H1 (cell line): ENCODE data around the gene ARID4B. TPM values are rescaled to one million over a fixed set of nuclear protein-coding genes. Genes with fewer than 3 reads are reported as not detected.

Experiments
- CTCF ChIA-PET: fragments of 300-600 bp; sonication (Branson Sonifier 250); formaldehyde crosslinking; loops from one replicate; lab custom pipeline; 2021; ENCODE audit not compliant: partially characterized antibody; lab: Charles Lee
- POLR2A ChIA-PET: fragments of 300-600 bp; sonication (Branson Sonifier 250); formaldehyde crosslinking; loops from one replicate; lab custom pipeline; 2021; ENCODE audit warnings: inconsistent platforms; ENCODE audit not compliant: partially characterized antibody; lab: Charles Lee
- DNase-seq, 2 experiments: peaks; one replicate each; pipeline versions ENCODE4 v3.0.0 to v3.0.0-alpha.2; 2010 to 2022; ENCODE audit warnings: low spot score in 2 of 2, low read depth in 1 of 2, mixed read lengths in 1 of 2
- FAIRE-seq: peaks from 2 replicates; lab custom pipeline; 2011; peaks lifted over from hg19 to GRCh38; lab: Jason Lieb, UNC
- H2AFZ ChIP-seq: 2 replicates; pipeline ENCODE4 v1.8.1; 2012; ENCODE audit warnings: low read length, inconsistent platforms
- H2AK5ac ChIP-seq: 2 replicates; pipeline ENCODE4 v1.6.1; 2013; ENCODE audit warnings: low read depth, low read length
- H2BK120ac ChIP-seq: replicated peaks from 2 replicates; pipeline ENCODE3; 2013; ENCODE audit warnings: low read depth, low read length, inconsistent platforms
- H2BK12ac ChIP-seq: 2 replicates; pipeline ENCODE4 v1.6.1; 2013; ENCODE audit warnings: low read depth, low read length
- H2BK15ac ChIP-seq: 2 replicates; pipeline ENCODE4 v1.6.1; 2013; ENCODE audit warnings: low read length
- H2BK20ac ChIP-seq: 2 replicates; pipeline ENCODE4 v1.6.1; 2013; ENCODE audit warnings: low read length
- H2BK5ac ChIP-seq: 2 replicates; pipeline ENCODE4 v1.6.1; 2013; ENCODE audit warnings: low read depth, low read length
- H3K14ac ChIP-seq: 2 replicates; pipeline ENCODE4 v1.6.1; 2013; ENCODE audit warnings: inconsistent platforms; ENCODE audit not compliant: insufficient read length
- H3K18ac ChIP-seq: 2 replicates; pipeline ENCODE4 v1.6.1; 2013; ENCODE audit warnings: low read length; ENCODE audit errors: extremely low read depth
- H3K23ac ChIP-seq: 2 replicates; pipeline ENCODE4 v1.6.1; 2013; ENCODE audit warnings: inconsistent platforms; ENCODE audit not compliant: insufficient read length
- H3K23me2 ChIP-seq: 2 replicates; pipeline ENCODE4 v1.6.1; 2013; ENCODE audit warnings: low read depth, low read length
- H3K27ac ChIP-seq: 2 replicates; pipeline ENCODE4 v1.6.1; 2011; ENCODE audit warnings: low read depth, low read length, inconsistent platforms
- H3K27me3 ChIP-seq, 4 experiments: replicated peaks in 1 of 4; 1 replicate in 1 of 4; 2 replicates in 3 of 4; pipeline versions ENCODE4 v1.6.1 to v1.8.1; 2011 to 2013; ENCODE audit warnings: low read length in 3 of 4, mild to moderate bottlenecking in 3 of 4, inconsistent platforms in 2 of 4, mixed read lengths in 2 of 4, moderate library complexity in 1 of 4; ENCODE audit not compliant: control insufficient read depth in 3 of 4, insufficient read depth in 3 of 4; ENCODE audit errors: extremely low read depth in 1 of 4
- H3K36me3 ChIP-seq, 4 experiments: 2 replicates each; pipeline versions ENCODE4 v1.6.1 to v1.8.1; 2011 to 2013; ENCODE audit warnings: mild to moderate bottlenecking in 4 of 4, low read length in 3 of 4, moderate library complexity in 2 of 4, control low read depth in 1 of 4, inconsistent platforms in 1 of 4; ENCODE audit not compliant: insufficient read depth in 4 of 4, control insufficient read depth in 2 of 4
- H3K4ac ChIP-seq: replicated peaks from 2 replicates; pipeline ENCODE3; 2013; ENCODE audit warnings: low read length, low read depth, mixed read lengths, inconsistent platforms; ENCODE audit not compliant: insufficient read length
- H3K4me1 ChIP-seq, 4 experiments: replicated peaks in 1 of 4; 1 replicate in 1 of 4; 2 replicates in 3 of 4; pipeline versions ENCODE4 v1.6.1 to v1.8.1; 2011 to 2013; ENCODE audit warnings: low read length in 3 of 4, inconsistent platforms in 2 of 4, mixed read lengths in 1 of 4; ENCODE audit not compliant: insufficient read depth in 4 of 4, control insufficient read depth in 3 of 4
- H3K4me2 ChIP-seq, 2 experiments: 2 replicates each; pipeline versions ENCODE4 v1.6.1 to v1.8.1; 2011 to 2013; ENCODE audit warnings: low read depth in 2 of 2, low read length in 2 of 2, control low read depth in 1 of 2, inconsistent platforms in 1 of 2, mild to moderate bottlenecking in 1 of 2; ENCODE audit not compliant: insufficient read depth in 1 of 2
- H3K4me3 ChIP-seq, 4 experiments: fragments of 200-600, 300-600 bp in 1 of 4; sonication (generic), shearing (Covaris generic), sonication (Bioruptor Twin) in 1 of 4; 2 replicates each; pipeline versions ENCODE4 v1.5.1 to v1.8.1; 2011 to 2016; ENCODE audit warnings: low read length in 4 of 4, low read depth in 3 of 4, control low read depth in 2 of 4, inconsistent platforms in 2 of 4, mild to moderate bottlenecking in 2 of 4, mixed read lengths in 1 of 4, moderate library complexity in 1 of 4; ENCODE audit not compliant: insufficient read depth in 2 of 4; ENCODE audit errors: extremely low read depth in 1 of 4
- H3K56ac ChIP-seq: replicated peaks from 2 replicates; pipeline ENCODE3; 2013; ENCODE audit warnings: low read depth, mild to moderate bottlenecking, mixed read lengths, low read length, inconsistent platforms; ENCODE audit not compliant: insufficient read length
- H3K79me1 ChIP-seq: 2 replicates; pipeline ENCODE4 v1.6.1; 2013; ENCODE audit warnings: low read depth, low read length, control low read depth
- H3K79me2 ChIP-seq, 2 experiments: 2 replicates each; pipeline versions ENCODE4 v1.6.1 to v1.8.1; 2012 to 2013; ENCODE audit warnings: low read length in 2 of 2, mild to moderate bottlenecking in 2 of 2, inconsistent platforms in 1 of 2; ENCODE audit not compliant: insufficient read depth in 2 of 2, control insufficient read depth in 1 of 2
- H3K9ac ChIP-seq, 4 experiments: replicated peaks in 1 of 4; 1 replicate in 1 of 4; 2 replicates in 3 of 4; pipeline versions ENCODE4 v1.6.1 to v1.8.1; 2011 to 2013; ENCODE audit warnings: low read depth in 3 of 4, low read length in 3 of 4, control low read depth in 2 of 4, mild to moderate bottlenecking in 2 of 4, moderate library complexity in 2 of 4, inconsistent platforms in 1 of 4; ENCODE audit errors: extremely low read depth in 1 of 4
- H3K9me3 ChIP-seq, 2 experiments: 2 replicates each; pipeline versions ENCODE4 v1.6.1 to v1.8.1; 2012 to 2013; ENCODE audit warnings: mild to moderate bottlenecking in 2 of 2, moderate library complexity in 2 of 2, control low read depth in 1 of 2, inconsistent platforms in 1 of 2, low read depth in 1 of 2, low read length in 1 of 2, mixed read lengths in 1 of 2; ENCODE audit not compliant: insufficient read depth in 2 of 2
- H4K20me1 ChIP-seq, 2 experiments: replicated peaks in 1 of 2; 2 replicates each; pipeline versions ENCODE3 to v1.8.1; 2011 to 2013; ENCODE audit warnings: inconsistent platforms in 2 of 2, low read length in 2 of 2, mild to moderate bottlenecking in 1 of 2; ENCODE audit not compliant: insufficient read depth in 2 of 2, control insufficient read depth in 1 of 2
- H4K5ac ChIP-seq: 2 replicates; pipeline ENCODE4 v1.6.1; 2013; ENCODE audit warnings: low read length, low read depth, mixed read lengths, inconsistent platforms; ENCODE audit not compliant: insufficient read length
- H4K8ac ChIP-seq: 2 replicates; pipeline ENCODE4 v1.8.0; 2013; ENCODE audit warnings: mild to moderate bottlenecking, moderate library complexity, low read length, inconsistent platforms; ENCODE audit not compliant: insufficient read depth; ENCODE audit errors: extremely low read depth
- H4K91ac ChIP-seq: replicated peaks from 2 replicates; pipeline ENCODE3; 2013; ENCODE audit warnings: low read length, mixed read lengths, inconsistent platforms; ENCODE audit not compliant: insufficient read length
- CHD1 ChIP-seq: IDR thresholded peaks from 2 replicates; pipeline ENCODE4 v1.6.1; 2012; ENCODE audit warnings: low read depth, low read length, improper control_type of control experiment
- JUN ChIP-seq: IDR thresholded peaks from 2 replicates; pipeline ENCODE4 v1.6.1; 2011; ENCODE audit warnings: low read depth, mild to moderate bottlenecking, improper control_type of control experiment, low read length
- POLR2AphosphoS5 ChIP-seq: IDR thresholded peaks from 2 replicates; pipeline ENCODE4 v1.6.1; 2011; ENCODE audit warnings: low read depth, low read length
- RXRA ChIP-seq: IDR thresholded peaks from 2 replicates; pipeline ENCODE4 v1.6.1; 2011; ENCODE audit warnings: low read depth, mild to moderate bottlenecking, low read length, moderate library complexity; ENCODE audit not compliant: insufficient read depth
- WGBS, 2 experiments: shearing (Covaris generic) in 1 of 2; methylation state at CpG; one replicate each; pipeline versions ENCODE4 v1.1.6 to v1.1.7; 2013 to 2015; ENCODE audit warnings: low lambda C conversion rate in 2 of 2, mixed read lengths in 2 of 2, inconsistent platforms in 1 of 2, low coverage in 1 of 2, missing lambda C conversion rate in 1 of 2; ENCODE audit not compliant: insufficient replicate concordance in 2 of 2, insufficient coverage in 1 of 2, insufficient read length in 1 of 2; ENCODE audit errors: extremely low coverage in 1 of 2, missing lambda C conversion rate in 1 of 2; 5-methylcytosine and 5-hydroxymethylcytosine counted together
- polyA plus RNA-seq, 7 experiments: library from polyadenylated mRNA; depleted of rRNA in 3 of 7; stranded (reverse) in 5 of 7; unstranded in 2 of 7; fragments of >200 nt in 5 of 7; fragments of 200-250 nt in 2 of 7; gene quantifications; 1 replicate in 5 of 7; 2 replicates in 1 of 7; 4 replicates in 1 of 7; pipeline versions ENCODE4 v1.2.1 to v1.2.3, GENCODE V29; 2011 to 2013; ENCODE audit warnings: missing spikeins in 2 of 7, mixed read lengths in 2 of 7
- total RNA-seq: library from RNA; stranded (reverse); fragmentation: NEBNext Ultra II Directional; extraction: Animal tissue kit (Norgen Biotek cat#: 25700); gene quantifications from 2 replicates; pipeline ENCODE4 v1.2.1, GENCODE V29; 2021

Gene ARID4B
- total and polyA plus RNA-seq, 2 of the 8 experiments (the other 6 are each of a cell fraction or from before 2014, with no cell fraction given) = 5.1 to 28.8 TPM

- H2AFZ ChIP-seq = no peak overlapping the region
- H3K4me3 ChIP-seq = peak overlapping the region; percentile 61 to 86 (median 70); a peak in 6 of 8 replicates
- no peaks in the 10 kb centered on the region for H3K36me3 ChIP-seq
- 84% methylated on average over 5 of the region's 5 CpGs; no CpG with 5 or more reads in 1 of the 2 experiments for WGBS, 2 experiments
- H4K20me1 ChIP-seq = no peaks in the 10 kb centered on the region
- H3K23me2 ChIP-seq = no peaks in the 10 kb centered on the region
- H3K79me2 ChIP-seq = peaks cover 0 to 28% of the 10 kb centered on the region in 2 experiments; a peak in 2 of 4 replicates
- H2BK5ac ChIP-seq = no peak overlapping the region
- H2BK120ac ChIP-seq = no peak overlapping the region
- H2BK12ac ChIP-seq = no peak overlapping the region
- no peak overlapping the region for H2BK20ac ChIP-seq
- no peak overlapping the region for H3K14ac ChIP-seq
- no peaks in the 10 kb centered on the region for H3K4me1 ChIP-seq
- no peak overlapping the region for H3K9ac ChIP-seq
- no peak overlapping the region for H2BK15ac ChIP-seq
- no peak for DNase-seq
- no peak overlapping the region for H4K8ac ChIP-seq
- H3K56ac ChIP-seq = no peak overlapping the region
- H3K27me3 ChIP-seq = no peaks in the 10 kb centered on the region
- no peak overlapping the region for H4K5ac ChIP-seq
- peak overlapping the region; percentile 69 to 70; a peak in 3 of 4 replicates for H3K4me2 ChIP-seq
- POLR2A ChIA-PET = interaction anchor here (1.3 to 2.5 kb wide), 4 partner anchors 8 to 54 kb away, joined by 3 to 12 read pairs (median 8); partner anchors contain the start of genes ARID4B and GGPS1
- H3K18ac ChIP-seq = no peak overlapping the region
- H3K4ac ChIP-seq = no peak overlapping the region
- H3K27ac ChIP-seq = no peak overlapping the region
- CTCF ChIA-PET = no interaction called here
- peaks cover 3% of the 10 kb centered on the region for H3K79me1 ChIP-seq
- FAIRE-seq = no peak
- no peak overlapping the region for H4K91ac ChIP-seq
- no peak overlapping the region for H2AK5ac ChIP-seq
- H3K9me3 ChIP-seq = no peaks in the 10 kb centered on the region
- TF ChIP-seq POLR2AphosphoS5 = no peak
- TF ChIP-seq JUN = no peak
- no peak for TF ChIP-seq RXRA
- no peak for TF ChIP-seq CHD1
- TF ChIP-seq, all 59 proteins: peak for 0
- H3K23ac ChIP-seq = no peak overlapping the region
These were observed 40.4 kb upstream of the ARID4B start for GRCh38 chr1:235368428-235368827.
